ENCODE results near the gene ARFGEF3.
A peak's percentile ranks its signal among the peaks of the same experiment; 100 is the strongest.
"Not testable (repeated sequence)": the region's sequence is repeated elsewhere in the genome, so short reads cannot be mapped to it uniquely, and the experiment has no call there.

Gene ARFGEF3

GRCh38 chr6:138161338-138162110 lies at the start of gene ARFGEF3:
Gene ARFGEF3 (plus strand): TSS chr6:138161939. CDS start chr6:138162087, 148 bp downstream.
- peak; percentile 73 to 80 for DNase-seq

- DNase-seq, result no peak
Measured at GRCh38 chr6:138113588-138114210, 48.0 kb upstream of the ARFGEF3 start.

GRCh38 chr6:138115201-138115600 lies 46.5 kb upstream of the ARFGEF3 start:
- no peak for DNase-seq

- peak; percentile 39 for DNase-seq
Measured at GRCh38 chr6:138115877-138116660, 45.7 kb upstream of the ARFGEF3 start.

GRCh38 chr6:138116661-138116999 lies 45.1 kb upstream of the ARFGEF3 start:
- no peak for DNase-seq

GRCh38 chr6:138117376-138117914 lies 44.3 kb upstream of the ARFGEF3 start:
- DNase-seq, result no peak

GRCh38 chr6:138119229-138119628 lies 42.5 kb upstream of the ARFGEF3 start:
- not testable (repeated sequence) for DNase-seq

GRCh38 chr6:138119976-138120375 lies 41.8 kb upstream of the ARFGEF3 start:
- DNase-seq, result no peak

GRCh38 chr6:138124096-138124495 lies 37.6 kb upstream of the ARFGEF3 start:
- DNase-seq, result no peak

- no peak for DNase-seq
Measured at GRCh38 chr6:138128096-138128495, 33.6 kb upstream of the ARFGEF3 start.

GRCh38 chr6:138129190-138129589 lies 32.5 kb upstream of the ARFGEF3 start:
- DNase-seq, result no peak

- DNase-seq, result no peak
Measured at GRCh38 chr6:138142806-138143205, 18.9 kb upstream of the ARFGEF3 start.

GRCh38 chr6:138145402-138145801 lies 16.3 kb upstream of the ARFGEF3 start:
- no peak for DNase-seq

GRCh38 chr6:138146544-138146943 lies 15.2 kb upstream of the ARFGEF3 start:
- DNase-seq, result no peak

- no peak for DNase-seq
Measured at GRCh38 chr6:138155443-138155842, 6.3 kb upstream of the ARFGEF3 start.

GRCh38 chr6:138157986-138158638 lies 3.6 kb upstream of the ARFGEF3 start:
- no peak for DNase-seq

- DNase-seq, result no peak
Measured at GRCh38 chr6:138159246-138159645, 2.5 kb upstream of the ARFGEF3 start.

- no peak for DNase-seq
Measured at GRCh38 chr6:138160329-138161087, 1.2 kb upstream of the ARFGEF3 start.

- no peak for DNase-seq
Measured at GRCh38 chr6:138161088-138161337, 726 bp upstream of the ARFGEF3 start.

- DNase-seq, result peak in 1 of 2 experiments; percentile 19
Measured at GRCh38 chr6:138162111-138162954, 594 bp downstream of the ARFGEF3 start.

GRCh38 chr6:138162955-138163575 lies 1.3 kb downstream of the ARFGEF3 start:
- no peak for DNase-seq

Data from activated T-cell treated with anti-CD3 and anti-CD28 coated beads, Interleukin-2, amount 50 U/mL, for 48 hours (primary cell).